Left cardiac atrium (tissue), 4 donors: ENCODE data around the gene HNRNPAB. TPM values are rescaled to one million over a fixed set of nuclear protein-coding genes. Genes with fewer than 3 reads are reported as not detected.
A peak's percentile ranks its signal among the peaks of the same experiment; 100 is the strongest.

ENCODE experiments used
- ATAC-seq, 2 donors: fragments of 200-7000 bp; cut with Tn5 transposase; one replicate each; pipeline ENCODE4 v1.9.1; 2020; ENCODE audit warnings: mild to moderate bottlenecking in 2 of 2, moderate library complexity in 2 of 2
- DNase-seq: peaks from one replicate; pipeline ENCODE4 v3.0.0-alpha.2; 2020
- intact Hi-C, 2 donors: fragments of 100-400 bp; cut with DNase I; formaldehyde crosslinking; loops; one replicate each; pipeline versions ENCODE4 v1.14.1 to v1.15.1; 2022 to 2023
- total RNA-seq, 2 donors: library from RNA; stranded (reverse); fragmentation: NEBNext Ultra II Directional; extraction: Animal tissue kit (Norgen Biotek cat#: 25700); gene quantifications; one replicate each; pipeline ENCODE4 v1.2.1, GENCODE V29; 2021
- donor health status: DM: no; HTN: yes; CAD: no.
- donor health status: DM: no; HTN: yes; CAD: no; lungs with severe emphysema.
- donor health status: DM: yes; HTN: yes; CAD: no.
- donor health status: Dilated cardiomyopathy.

Gene HNRNPAB
- total RNA-seq, 2 donors from 2014 or later: 81.3 to 141 TPM

- ATAC-seq (no peak), DNase-seq (no peak)
- intact Hi-C loops: no loop called here
These were observed 5.2 kb downstream of the HNRNPAB start for GRCh38 chr5:178209334-178210072.

- no peak for ATAC-seq
- intact Hi-C loops: no loop called here
- DNase-seq: no peak
These were observed 5.8 kb downstream of the HNRNPAB start for GRCh38 chr5:178210073-178210535.

DNA sequence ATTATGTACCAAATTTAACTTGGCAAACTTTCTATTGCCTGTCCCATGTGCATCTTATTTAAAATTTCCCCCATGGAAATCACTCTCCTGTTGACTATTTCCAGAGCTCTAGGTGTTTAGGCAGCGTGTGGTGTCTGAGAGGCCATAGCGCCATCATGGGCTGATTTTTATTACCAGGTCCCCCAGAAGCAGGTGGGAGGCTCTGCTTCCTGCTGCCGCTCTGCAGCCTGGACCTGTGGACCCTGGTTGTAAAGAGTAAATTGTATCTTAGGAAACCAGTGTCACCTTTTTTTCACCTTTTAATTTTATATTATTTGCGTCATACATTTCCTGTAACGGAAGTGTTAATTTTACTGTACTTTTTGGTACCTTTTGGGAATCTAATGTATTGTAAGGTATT lies 6.4 kb downstream of the HNRNPAB start:
- ATAC-seq (no peak), DNase-seq (no peak)
- intact Hi-C loops: no loop called here

DNA sequence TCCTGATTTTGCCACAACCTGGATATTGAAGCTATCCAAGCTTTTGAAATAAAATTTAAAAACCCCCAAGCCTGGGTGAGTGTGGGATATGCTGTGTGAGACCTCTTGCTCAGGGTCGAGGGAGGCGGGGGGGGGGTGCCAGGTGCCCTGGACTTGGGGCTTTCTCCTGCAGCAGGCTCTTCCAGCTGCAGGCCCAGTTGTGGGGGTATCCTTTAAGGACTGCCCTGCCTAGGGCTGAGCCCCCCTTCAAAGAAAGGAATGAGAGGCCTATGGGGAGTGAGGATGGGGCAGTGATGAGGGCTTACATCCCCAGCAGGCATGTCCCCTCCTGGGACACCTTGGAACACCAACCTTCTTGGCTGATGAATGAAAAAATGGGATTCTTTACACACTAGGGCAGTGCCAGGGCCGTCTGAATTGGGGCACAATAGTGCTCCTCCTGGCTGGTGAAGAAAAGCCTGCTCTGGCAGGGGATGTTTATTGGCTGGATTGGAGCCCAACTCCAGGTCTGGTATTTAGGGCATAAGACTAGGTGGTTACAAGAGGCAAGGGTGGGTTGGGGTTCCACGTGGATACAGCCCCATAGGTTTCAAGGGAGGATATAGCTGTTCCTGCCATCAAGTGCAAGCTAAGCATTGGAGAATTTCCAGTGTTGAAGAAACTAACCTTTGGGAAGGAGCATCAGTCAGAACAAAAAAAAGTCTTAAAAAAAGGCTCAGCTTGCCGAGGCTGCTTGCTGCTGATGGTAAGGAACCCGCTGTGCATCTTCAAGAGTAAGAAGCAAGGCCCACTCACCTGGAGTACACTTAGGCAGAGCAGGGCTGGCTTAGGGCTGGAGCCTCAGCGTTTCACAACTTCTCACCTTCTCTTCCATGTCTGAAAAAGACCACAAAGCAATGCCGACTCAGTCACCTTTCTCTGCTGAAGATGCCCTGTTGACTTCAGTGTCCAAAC lies 7.0 kb downstream of the HNRNPAB start:
- intact Hi-C loops: no loop called here
- DNase-seq: peak; percentile 0
- no peak for ATAC-seq

DNA sequence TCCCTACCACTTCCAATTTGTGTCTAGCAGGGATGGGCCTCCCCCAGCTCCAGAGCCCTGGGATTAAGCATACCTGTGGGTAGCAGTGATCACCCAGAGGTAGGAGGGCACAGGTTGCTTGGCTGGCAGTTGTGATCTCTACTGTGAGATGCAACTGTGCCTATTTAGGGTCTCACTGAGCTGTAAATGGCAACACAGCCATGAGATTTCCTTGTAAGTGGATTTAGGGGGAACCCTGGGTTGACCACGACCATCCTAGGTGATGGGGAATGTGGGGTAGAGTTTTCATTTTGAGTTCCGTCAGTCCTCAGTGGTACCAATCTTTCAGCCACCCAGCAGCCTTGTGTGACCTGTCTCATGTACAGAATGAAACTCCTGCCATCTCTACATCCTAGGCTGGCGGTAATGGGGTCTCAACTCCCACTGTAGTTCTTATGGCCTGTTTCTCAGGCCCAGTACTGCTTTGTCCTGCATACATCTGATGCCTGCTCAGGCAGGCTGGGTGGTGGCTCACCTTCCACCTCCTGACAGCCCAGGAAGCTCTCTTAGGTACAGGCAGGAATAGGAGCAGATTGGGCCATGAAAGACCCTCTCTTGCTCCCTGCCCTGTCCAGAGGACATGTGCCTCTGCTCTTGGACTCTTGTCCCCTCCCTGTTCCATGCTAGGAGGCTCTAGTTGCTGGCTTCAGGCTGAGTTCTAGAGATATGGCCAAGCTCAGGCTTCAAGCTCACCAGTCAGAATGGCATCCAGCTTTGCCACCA lies 8.1 kb downstream of the HNRNPAB start:
- peak; percentile 9 for DNase-seq
- no peak for ATAC-seq
- intact Hi-C loops: no loop called here

DNA sequence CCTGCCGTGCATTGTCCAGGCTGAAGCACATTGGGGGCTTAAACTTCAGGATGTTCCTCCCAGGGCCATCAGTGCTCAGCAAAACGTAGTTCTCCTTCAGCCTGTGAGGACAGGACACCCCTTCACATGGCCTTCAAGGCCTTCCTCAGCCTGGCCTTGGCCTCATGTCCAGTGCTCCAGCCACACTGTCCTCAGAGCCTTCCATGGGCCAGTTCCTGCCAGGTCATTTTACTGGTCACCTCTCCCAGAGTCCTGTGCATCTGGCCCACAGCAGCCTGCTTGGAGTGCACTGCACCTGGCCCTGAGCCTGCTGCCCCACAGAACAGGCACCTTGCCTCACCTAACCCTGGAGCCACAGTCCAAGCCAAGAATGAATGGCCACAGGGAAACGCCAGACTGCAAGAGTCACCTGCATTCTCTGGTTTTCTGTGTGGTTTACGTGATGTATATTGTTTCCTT lies 8.7 kb downstream of the HNRNPAB start:
- DNase-seq: peak; percentile 11
- no peak for ATAC-seq
- intact Hi-C loops: no loop called here

DNA sequence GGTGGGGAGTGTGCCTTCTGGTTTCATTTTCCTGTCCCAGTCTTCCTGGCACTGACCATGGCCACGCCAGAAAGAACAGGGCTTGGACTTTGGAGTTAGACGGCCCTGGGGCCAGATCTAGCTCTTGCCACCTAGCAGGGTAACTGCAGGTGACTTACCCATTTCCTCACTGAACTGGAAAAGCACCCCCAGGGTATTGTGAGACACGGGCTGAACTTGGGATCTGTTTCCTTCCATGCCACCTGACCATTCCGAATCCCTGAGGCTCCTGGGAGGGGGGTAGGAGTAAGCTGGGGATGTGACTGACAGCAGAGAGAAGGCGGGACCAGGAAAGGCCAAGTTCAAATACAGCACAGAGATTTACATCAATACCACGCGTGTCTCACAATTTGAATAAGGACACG lies 9.4 kb downstream of the HNRNPAB start:
- ATAC-seq (no peak), DNase-seq (peak; percentile 3)
- intact Hi-C loops: no loop called here

GRCh38 chr5:178214160-178214803 lies 9.9 kb downstream of the HNRNPAB start:
- intact Hi-C loops: no loop called here
- DNase-seq (peak; percentile 17), ATAC-seq (no peak)

- ATAC-seq (no peak), DNase-seq (peak; percentile 24)
- intact Hi-C loops: no loop called here
These were observed 11.1 kb downstream of the HNRNPAB start for GRCh38 chr5:178215280-178216002.

GRCh38 chr5:178216088-178216534 lies 11.8 kb downstream of the HNRNPAB start:
- DNase-seq: no peak
- intact Hi-C loops: no loop called here
- no peak for ATAC-seq

DNA sequence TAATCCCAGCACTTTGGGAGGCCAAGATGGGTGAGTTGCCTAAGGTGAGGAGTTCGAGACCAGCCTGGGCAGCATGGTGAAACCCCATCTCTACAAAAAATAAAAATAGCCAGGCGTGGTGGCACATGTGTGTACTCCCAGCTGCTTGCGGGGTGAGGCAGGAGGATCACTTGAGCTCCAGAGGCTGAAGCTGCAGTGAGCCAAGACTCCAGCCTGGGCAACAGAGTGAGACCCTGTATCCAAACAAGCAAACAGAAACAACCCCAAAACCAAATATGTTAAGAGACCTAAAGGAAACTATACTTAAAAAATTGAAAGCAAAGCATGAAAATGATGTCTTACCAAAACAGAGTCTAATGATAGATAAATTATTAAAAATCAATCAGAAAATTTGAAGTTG lies 12.4 kb downstream of the HNRNPAB start:
- ATAC-seq (no peak), DNase-seq (no peak)
- intact Hi-C loops: no loop called here

DNA sequence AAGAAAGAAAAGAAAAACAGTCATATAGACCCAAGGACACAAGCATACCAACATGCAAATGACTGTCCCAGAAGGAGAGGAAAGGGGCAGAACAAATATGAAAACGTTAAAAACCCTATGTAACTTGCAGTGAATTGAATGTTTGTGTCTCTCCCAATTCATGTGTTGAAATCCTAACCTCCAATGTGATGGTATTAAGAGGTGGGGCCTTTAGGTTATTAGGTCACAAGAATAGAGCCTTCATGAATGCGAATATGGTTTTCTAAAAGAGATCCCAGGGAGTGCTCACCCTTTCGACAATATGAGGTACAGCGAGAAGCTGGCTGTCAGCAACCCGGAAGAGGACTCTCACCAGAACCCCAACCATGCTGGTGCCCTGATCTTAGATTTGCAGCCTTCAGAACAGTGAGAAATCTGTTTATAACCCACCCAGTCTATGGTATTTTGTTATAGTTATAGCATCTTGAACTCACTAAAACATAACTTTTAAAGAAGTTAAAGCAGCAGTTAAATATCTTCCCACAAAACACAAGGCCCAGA lies 14.0 kb downstream of the HNRNPAB start:
- intact Hi-C loops: no loop called here
- DNase-seq (no peak), ATAC-seq (no peak)

- no peak for ATAC-seq
These were observed 14.5 kb downstream of the HNRNPAB start for GRCh38 chr5:178218827-178219226.

DNA sequence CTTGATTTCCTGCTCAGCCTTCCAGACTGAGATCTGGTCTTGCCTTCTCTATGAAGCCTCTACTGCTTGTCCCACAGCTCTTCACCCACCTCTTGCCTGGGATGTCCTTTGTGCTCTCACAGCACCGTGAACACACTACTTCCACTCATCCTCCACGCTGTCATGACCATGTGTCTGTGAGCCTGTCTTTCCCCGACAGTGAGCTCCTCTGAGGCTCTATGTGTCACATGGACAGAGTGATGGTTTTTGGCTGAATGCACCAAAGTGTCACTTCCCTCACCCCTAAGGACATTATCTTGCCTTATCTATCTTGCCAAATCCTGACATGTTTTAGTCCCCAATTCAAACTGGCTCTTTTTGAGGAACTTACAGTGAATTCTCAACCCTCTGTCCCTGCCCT lies 16.9 kb downstream of the HNRNPAB start:
- DNase-seq: no peak
- ATAC-seq: no peak
- intact Hi-C loops: no loop called here

More at GRCh38 chr5:178218827-178219226, 14.5 kb downstream of the HNRNPAB start:
- intact Hi-C loops: no loop called here
- DNase-seq: no peak

- intact Hi-C loops: no loop called here
- no peak for DNase-seq
- no peak for ATAC-seq
These were observed 17.5 kb downstream of the HNRNPAB start for GRCh38 chr5:178221853-178222252.

DNA sequence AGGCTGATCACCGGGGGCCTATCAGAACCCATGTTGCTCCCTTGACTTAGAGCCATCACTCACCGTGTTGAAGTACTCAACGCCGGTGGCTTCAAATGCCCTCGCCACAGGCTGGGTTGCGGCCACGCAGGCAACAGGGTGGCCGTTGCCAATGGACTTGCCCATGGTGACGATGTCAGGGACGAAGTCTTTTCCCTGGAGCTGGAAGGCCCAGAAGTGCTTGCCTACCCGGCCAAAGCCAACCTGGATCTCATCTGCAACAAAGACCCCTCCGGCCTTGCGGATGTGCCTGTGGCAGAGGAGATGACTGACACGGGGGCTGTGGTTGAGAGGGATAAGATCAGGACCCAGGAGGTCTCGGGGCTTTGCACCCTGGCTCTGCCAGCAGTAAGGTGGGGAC lies 18.0 kb downstream of the HNRNPAB start:
- ATAC-seq (no peak), DNase-seq (no peak)
- intact Hi-C loops: no loop called here

DNA sequence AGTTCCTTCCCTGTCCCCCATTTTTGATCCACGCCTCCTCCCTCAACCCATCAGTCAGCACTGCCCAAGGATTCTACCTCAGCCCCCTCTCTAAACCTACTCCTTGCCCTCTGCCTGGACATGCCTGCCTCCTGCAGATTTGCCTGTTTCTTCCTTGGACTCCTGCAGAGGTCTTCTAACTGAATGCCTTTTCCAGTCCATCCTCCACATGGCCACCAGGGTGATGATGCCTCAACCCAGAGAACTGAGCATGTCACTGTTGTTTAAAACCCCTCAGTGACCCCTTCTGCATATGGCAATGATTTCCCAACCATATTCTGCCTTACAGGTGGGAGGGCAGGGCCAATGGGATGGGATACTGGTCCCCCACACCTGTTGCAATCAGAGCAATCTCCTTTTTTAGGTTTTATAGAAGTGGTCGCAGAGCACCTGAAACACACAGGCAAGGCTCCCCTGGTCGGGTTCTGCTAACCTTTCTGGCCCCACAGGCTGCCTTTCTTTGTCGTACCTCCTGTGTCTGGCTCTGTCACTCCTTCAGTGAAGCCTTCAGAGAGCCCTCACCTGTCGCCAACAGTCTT lies 19.0 kb downstream of the HNRNPAB start:
- no peak for DNase-seq
- intact Hi-C loops: no loop called here
- ATAC-seq: no peak
